K562 treated with DMSO at 1 percent for 12 hours (cell line): ENCODE data around the gene TEX261. TPM values are rescaled to one million over a fixed set of nuclear protein-coding genes. Genes with fewer than 3 reads are reported as not detected.

Experiments
- total RNA-seq: library from RNA; unstranded; fragments of 300-600 nt; gene quantifications from 2 replicates; pipeline ENCODE4 v1.2.3, GENCODE V29; 2022; ENCODE audit not compliant: insufficient read depth

TEX261 gene
- total RNA-seq: 35.7 and 73.9 TPM in 2 replicates

DNA sequence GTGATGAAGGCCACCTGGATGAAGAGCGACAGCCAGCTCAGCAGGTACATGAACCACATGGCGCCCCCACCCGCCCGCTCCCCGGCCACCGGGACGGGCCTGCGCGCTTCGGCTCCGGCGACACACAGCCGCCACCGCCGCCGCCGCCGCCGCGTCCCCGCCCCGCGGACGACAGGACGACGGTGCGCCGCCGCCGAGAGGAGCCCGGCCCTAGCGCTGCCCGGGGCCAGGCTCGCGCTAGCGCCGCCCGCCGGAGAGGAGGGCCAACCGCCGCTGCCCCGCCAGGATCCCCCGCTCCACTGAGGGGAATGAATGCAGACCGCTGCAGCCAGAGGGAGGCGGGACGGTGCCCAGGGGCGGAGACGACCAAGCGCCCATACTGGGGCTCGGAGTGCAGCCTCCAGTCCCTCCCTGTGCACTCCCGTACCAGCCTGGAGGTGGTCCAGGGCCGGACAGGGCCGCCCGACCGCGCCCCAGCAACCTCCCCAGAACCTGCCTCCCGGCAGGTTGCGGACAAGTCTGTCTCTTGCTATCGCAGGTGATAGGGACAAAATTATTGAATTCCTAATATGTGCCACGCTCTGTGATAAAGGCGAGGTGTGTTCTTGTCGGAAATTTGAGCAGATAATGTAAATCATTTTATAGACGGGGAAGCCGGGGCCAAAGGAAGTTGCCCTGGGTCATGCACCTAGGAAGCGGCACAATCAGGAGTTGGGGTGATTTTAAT is at the start of gene TEX261:
Gene TEX261, minus strand, starts transcription at position 175 of the 727 bp plus-strand sequence. Its CDS starts 116 bp downstream, at position 59.

DNA sequence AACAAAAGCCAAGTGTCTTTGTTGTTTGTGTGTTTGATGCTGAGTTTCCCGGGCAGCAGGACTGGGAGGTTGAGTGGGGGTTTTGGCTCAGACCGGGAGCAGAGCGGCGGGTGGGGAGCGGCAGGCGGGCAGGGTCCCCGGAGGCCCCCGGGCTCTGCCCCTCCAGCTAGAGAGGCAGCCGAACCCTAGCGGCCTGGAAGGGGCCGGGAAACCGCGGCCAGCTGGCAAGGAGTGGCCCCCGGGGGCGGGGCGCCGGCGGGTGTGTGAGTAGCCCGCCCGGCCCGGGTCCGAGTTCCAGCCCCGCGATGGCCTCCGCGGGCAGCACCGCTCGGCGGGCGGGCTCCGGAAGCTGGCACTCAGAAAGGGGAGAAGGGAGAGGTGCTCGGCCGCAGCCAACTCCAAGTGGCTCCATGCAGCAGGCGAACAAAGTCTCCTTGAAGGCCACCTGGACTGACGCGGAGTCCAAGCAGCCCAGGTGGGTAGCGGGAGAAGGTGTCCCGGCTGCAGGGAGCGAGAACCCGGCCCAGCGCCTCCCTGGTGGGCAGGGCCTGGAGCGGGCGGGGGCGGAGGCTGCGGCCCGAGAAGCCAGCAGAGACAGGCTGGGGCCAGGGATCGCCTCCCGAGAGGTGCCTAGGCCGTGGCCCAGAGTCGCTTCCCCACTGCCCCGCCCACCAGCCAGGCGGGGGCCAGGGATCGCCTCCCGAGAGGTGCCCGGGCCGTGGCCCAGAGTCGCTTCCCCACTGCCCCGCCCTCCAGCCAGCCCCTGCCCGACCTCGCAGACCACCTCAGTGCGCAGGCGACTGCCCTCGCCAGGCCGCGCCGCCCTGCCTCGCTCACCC is 16.1 kb downstream of the TEX261 start, which contains the start of gene ANKRD53:
Gene ANKRD53, plus strand, starts transcription at position 290 of the 839 bp plus-strand sequence. Its CDS starts 16 bp downstream, at position 306.

Other genes starting within 250 kb of the TEX261 start
- 4.3 and 13.2 TPM in 2 replicates for gene ADD2, start 226.7 kb downstream of the TEX261 start, total RNA-seq
- not detected in 2 replicates for gene FIGLA, start 204.2 kb downstream of the TEX261 start, total RNA-seq
- not detected in 2 replicates for gene CLEC4F, start 174.3 kb downstream of the TEX261 start, total RNA-seq
- gene CD207, start 159.1 kb downstream of the TEX261 start, total RNA-seq: not detected in 2 replicates
- not detected in 2 replicates for gene VAX2, start 94.3 kb downstream of the TEX261 start, total RNA-seq
- not detected in 2 replicates for gene ATP6V1B1, start 59.0 kb downstream of the TEX261 start, total RNA-seq
- not detected in 2 replicates for gene ANKRD53, start 16.2 kb downstream of the TEX261 start, total RNA-seq
- 57.8 and 73.6 TPM in 2 replicates for gene NAGK, start 73.8 kb upstream of the TEX261 start, total RNA-seq
- gene MCEE, start 135.4 kb upstream of the TEX261 start, total RNA-seq: 14.1 and 23.3 TPM in 2 replicates
- 12.3 and 24.6 TPM in 2 replicates for gene MPHOSPH10, start 135.8 kb upstream of the TEX261 start, total RNA-seq
- gene PAIP2B, start 232.2 kb upstream of the TEX261 start, total RNA-seq: 0.24 and 1.3 TPM in 2 replicates